GM12878 (cell line): ENCODE measurements around the gene GNAZ. TPM values are rescaled to one million over a fixed set of nuclear protein-coding genes. Genes with fewer than 3 reads are reported as not detected.

Source experiments
- ATAC-seq: fragments of 200-7000 bp; cut with Tn5 transposase; 3 replicates; pipeline ENCODE4 v1.9.1; 2020; ENCODE audit warnings: mild to moderate bottlenecking, moderate library complexity
- BruUV-seq: library from RNA; stranded (reverse); fragments of 400-500 nt; replicated peaks from 2 replicates; lab custom pipeline; 2021; lab: Mats Ljungman, UMichigan
- CTCF ChIA-PET: fragments of 300-600 bp; sonication (Branson Sonifier 250); formaldehyde crosslinking; extraction: SDS; loops from one replicate; lab custom pipeline; 2021; ENCODE audit warnings: inconsistent platforms; lab: Yijun Ruan, JAX
- POLR2A ChIA-PET: fragments of 350-600 bp; formaldehyde crosslinking; extraction: SDS; loops from one replicate; lab custom pipeline; 2021; ENCODE audit warnings: inconsistent platforms; lab: Charles Lee
- RAD21 ChIA-PET: fragments of 300-600 bp; sonication (Branson Sonifier 250); formaldehyde crosslinking; loops from one replicate; lab custom pipeline; 2023; ENCODE audit warnings: antibody characterized with exemption; ENCODE audit not compliant: unreplicated experiment; lab: Charles Lee
- SMC1A ChIA-PET: fragments of 300-600 bp; sonication (Branson Sonifier 250); formaldehyde crosslinking; loops from one replicate; lab custom pipeline; 2023; ENCODE audit not compliant: unreplicated experiment, uncharacterized antibody; lab: Charles Lee
- DNase-seq: peaks from one replicate; pipeline ENCODE4 v3.0.0-alpha.2; 2011; ENCODE audit warnings: low read depth, low spot score
- FAIRE-seq: peaks from 3 replicates; lab custom pipeline; 2011; peaks lifted over from hg19 to GRCh38; lab: Jason Lieb, UNC
- H2AFZ ChIP-seq: 2 replicates; pipeline ENCODE4 v1.6.0; 2011; ENCODE audit warnings: low read depth, low read length, control low read depth; ENCODE audit not compliant: control insufficient read depth
- H3K27ac ChIP-seq: 2 replicates; pipeline ENCODE4 v1.5.1; 2011; ENCODE audit warnings: control low read depth; ENCODE audit not compliant: control insufficient read depth, insufficient read depth
- H3K27me3 ChIP-seq, 2 experiments: replicated peaks in 1 of 2; 2 replicates each; pipeline versions ENCODE4 v1.6.0 to v1.6.1; 2011; ENCODE audit warnings: low read length in 1 of 2; ENCODE audit not compliant: control insufficient read depth in 2 of 2, insufficient read depth in 2 of 2
- H3K36me3 ChIP-seq, 2 experiments: 2 replicates each; pipeline ENCODE4 v1.5.1; 2011; ENCODE audit warnings: low read length in 1 of 2; ENCODE audit not compliant: control insufficient read depth in 2 of 2, insufficient read depth in 2 of 2
- H3K4me1 ChIP-seq: 2 replicates; pipeline ENCODE4 v1.6.1; 2011; ENCODE audit warnings: mild to moderate bottlenecking, low read length, moderate library complexity, mixed read lengths; ENCODE audit not compliant: control insufficient read depth, insufficient read depth
- H3K4me2 ChIP-seq: 2 replicates; pipeline ENCODE4 v1.6.0; 2011; ENCODE audit warnings: control low read depth; ENCODE audit not compliant: control insufficient read depth, insufficient read depth
- H3K4me3 ChIP-seq: fragments of 200-600 bp; sonication (generic); 2 replicates; pipeline ENCODE4 v1.5.1; 2016
- H3K79me2 ChIP-seq: 2 replicates; pipeline ENCODE4 v1.6.0; 2011; ENCODE audit warnings: low read length; ENCODE audit not compliant: control insufficient read depth, insufficient read depth
- H3K9ac ChIP-seq: 2 replicates; pipeline ENCODE4 v1.8.0; 2011; ENCODE audit warnings: low read length, control low read depth, mixed read lengths; ENCODE audit not compliant: control insufficient read depth, insufficient read depth
- H3K9me3 ChIP-seq: replicated peaks from 3 replicates; pipeline ENCODE4 v1.5.1; 2011; ENCODE audit warnings: mild to moderate bottlenecking, low read length; ENCODE audit not compliant: control insufficient read depth, insufficient read depth
- H4K20me1 ChIP-seq: 2 replicates; pipeline ENCODE4 v1.6.0; 2011; ENCODE audit not compliant: control insufficient read depth, insufficient read depth
- BRCA1 ChIP-seq: IDR thresholded peaks from 2 replicates; pipeline ENCODE4 v1.6.1; 2011; ENCODE audit warnings: low read depth, low read length, improper control_type of control experiment
- CREM ChIP-seq: IDR thresholded peaks from 2 replicates; pipeline ENCODE4 v1.6.1; 2014; ENCODE audit warnings: antibody characterized with exemption, low read depth
- NR2C2 ChIP-seq: IDR thresholded peaks from 2 replicates; pipeline ENCODE4 v1.6.1; 2011; ENCODE audit warnings: borderline replicate concordance, low read depth; ENCODE audit not compliant: control insufficient read depth, insufficient read length
- SMAD5 ChIP-seq: IDR thresholded peaks from 2 replicates; pipeline ENCODE4 v1.6.1; 2016; ENCODE audit warnings: antibody characterized with exemption, low read depth
- SMARCA5 ChIP-seq: fragments of 450-650 bp; IDR thresholded peaks from 2 replicates; pipeline ENCODE4 v1.6.1; 2017; ENCODE audit warnings: mild to moderate bottlenecking
- TAF1 ChIP-seq: IDR thresholded peaks from 2 replicates; pipeline ENCODE4 v1.6.1; 2011; ENCODE audit warnings: mild to moderate bottlenecking, low read depth, low read length, borderline replicate concordance
- YY1 ChIP-seq: IDR thresholded peaks from 2 replicates; pipeline ENCODE4 v1.6.1; 2011; ENCODE audit warnings: low read depth, mild to moderate bottlenecking, low read length
- WGBS: methylation state at CpG from one replicate; pipeline ENCODE4 v1.1.6; 2016; ENCODE audit warnings: low lambda C conversion rate; ENCODE audit not compliant: insufficient replicate concordance, insufficient coverage; ENCODE audit errors: missing lambda C conversion rate; 5-methylcytosine and 5-hydroxymethylcytosine counted together
- in situ Hi-C: fragments of 300-500 bp; cut with MboI; formaldehyde crosslinking; loops from 9 replicates; pipeline ENCODE4 v1.14.3; 2018; ENCODE audit warnings: mixed read lengths
- intact Hi-C: fragments of 100-400 bp; cut with micrococcal nuclease; formaldehyde crosslinking; loops from one replicate; pipeline ENCODE4 v1.14.2; 2022; ENCODE audit not compliant: unreplicated experiment
- polyA plus RNA-seq, 11 experiments: library from polyadenylated mRNA; depleted of rRNA in 4 of 11; unstranded in 6 of 11; stranded (reverse) in 5 of 11; fragments of >200 nt; fragmentation: Nextera tagmentation in 4 of 11; fragmentation: Illumina TruSeq in 1 of 11; extraction: Ambion mirVana in 4 of 11; extraction: Trizol in 1 of 11; gene quantifications; 1 replicate in 1 of 11; 2 replicates in 10 of 11; pipeline versions ENCODE4 v1.2.1 to v1.2.3, GENCODE V29; 2011 to 2016; ENCODE audit warnings: inconsistent platforms in 2 of 11, missing spikeins in 2 of 11, low read depth in 1 of 11
- total RNA-seq, 4 experiments: library from RNA; depleted of rRNA in 3 of 4; stranded (reverse); fragments of >200 nt in 3 of 4; fragmentation: Illumina TruSeq in 1 of 4; extraction: Trizol in 1 of 4; gene quantifications; 2 replicates each; pipeline versions ENCODE4 v1.2.1 to v1.2.3, GENCODE V29; 2013 to 2021
- TF ChIP-seq, protein P1 (sequence below): fragments of 450-650 bp; IDR thresholded peaks from 2 replicates; pipeline ENCODE4 v1.6.1; 2017; ENCODE audit warnings: antibody characterized with exemption, mild to moderate bottlenecking, moderate library complexity
- TF ChIP-seq, protein P2 (sequence below): fragments of 450-650 bp; IDR thresholded peaks from 2 replicates; pipeline ENCODE4 v1.6.1; 2017; ENCODE audit warnings: mild to moderate bottlenecking
- TF ChIP-seq, protein P3 (sequence below): fragments of 450-650 bp; IDR thresholded peaks from 2 replicates; pipeline ENCODE4 v1.6.1; 2017; ENCODE audit warnings: mild to moderate bottlenecking, moderate library complexity

The GNAZ gene
- total and polyA plus RNA-seq, 10 of the 15 experiments (the other 5 are each of a cell fraction or from before 2014, with no cell fraction given): 0.09 to 1.0 (median 0.44) TPM; not detected in 1

DNA sequence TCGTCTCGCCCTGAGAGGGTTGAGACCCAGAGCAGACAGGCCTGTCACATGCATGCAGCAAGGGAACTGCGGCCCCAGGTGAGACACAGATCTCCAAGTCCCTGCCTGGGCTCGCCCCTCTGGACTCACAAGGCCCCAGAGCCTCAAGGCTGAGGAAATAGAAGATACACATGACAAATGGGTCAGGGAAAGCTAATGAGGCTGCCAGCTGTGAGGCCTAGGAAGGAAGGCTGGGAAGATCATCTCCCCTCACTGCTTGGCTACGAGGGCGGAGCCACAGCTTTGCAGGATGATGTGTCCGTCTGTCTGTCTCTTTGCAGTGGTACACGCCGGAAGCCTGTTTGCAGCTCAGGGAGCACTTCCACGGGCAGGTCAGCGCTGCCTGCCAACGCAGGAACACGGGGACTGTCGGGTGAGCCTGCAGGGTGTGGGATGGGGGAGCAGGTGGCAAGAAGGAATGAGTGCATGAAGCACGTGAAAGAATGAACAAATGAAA, 79.5 kb downstream of the GNAZ start (continued):
- TF ChIP-seq BRCA1: no peak
- no peak for TF ChIP-seq SMAD5
- no peak for TF ChIP-seq YY1
- no peak for TF ChIP-seq CREM

DNA sequence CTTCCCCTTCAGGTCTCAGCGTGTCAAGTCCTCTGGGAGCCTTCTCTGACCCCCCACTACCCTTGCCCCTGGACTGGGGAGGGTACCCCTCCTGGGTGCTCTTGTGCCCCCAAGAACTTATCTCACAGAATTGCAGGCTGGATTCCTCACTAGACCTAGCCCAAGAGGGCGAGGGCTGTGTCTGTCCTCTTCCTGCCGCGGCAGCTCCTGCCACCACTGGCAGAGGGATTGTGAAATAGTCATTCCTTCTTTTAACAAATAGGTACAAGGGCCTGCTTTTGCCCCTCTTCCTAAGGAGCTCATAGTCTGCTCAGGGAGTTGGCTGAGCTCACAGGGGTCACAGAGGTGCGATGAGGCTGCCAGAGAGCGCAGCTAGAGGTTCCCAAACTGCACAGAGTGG, 80.4 kb downstream of the GNAZ start:
- no peak for ATAC-seq
- CTCF ChIA-PET: interaction anchor here (1.6 kb wide), 1 partner anchor 191 kb away, joined by 4 read pairs; no protein-coding TSS in a partner anchor
- H3K27me3 ChIP-seq: no peaks in the 10 kb centered on the region
- BruUV-seq: no TSS peak
- 85% methylated on average over 6 of the region's 6 CpGs for WGBS
- H3K4me1 ChIP-seq: peaks cover 15% of the 10 kb centered on the region
- SMC1A ChIA-PET: interaction anchor here (0.8 kb wide), 1 partner anchor 12 kb away, joined by 3 read pairs; no protein-coding TSS in a partner anchor
- intact Hi-C loops: no loop called here
- DNase-seq: no peak
- RAD21 ChIA-PET: no interaction called here
- POLR2A ChIA-PET: no interaction called here
- no peak for FAIRE-seq
- no peaks in the 10 kb centered on the region for H3K79me2 ChIP-seq
- no peak overlapping the region for H2AFZ ChIP-seq
- H3K4me3 ChIP-seq: no peak overlapping the region
- no peaks in the 10 kb centered on the region for H3K9me3 ChIP-seq
- H4K20me1 ChIP-seq: no peaks in the 10 kb centered on the region
- no peak overlapping the region for H3K27ac ChIP-seq
- H3K36me3 ChIP-seq: no peaks in the 10 kb centered on the region
- H3K9ac ChIP-seq: no peak overlapping the region
- in situ Hi-C loops: no loop called here
- no peak overlapping the region for H3K4me2 ChIP-seq
- TF ChIP-seq TAF1: no peak
- no peak for TF ChIP-seq NR2C2
- no peak for TF ChIP-seq SMARCA5
- TF ChIP-seq, protein P1, sequence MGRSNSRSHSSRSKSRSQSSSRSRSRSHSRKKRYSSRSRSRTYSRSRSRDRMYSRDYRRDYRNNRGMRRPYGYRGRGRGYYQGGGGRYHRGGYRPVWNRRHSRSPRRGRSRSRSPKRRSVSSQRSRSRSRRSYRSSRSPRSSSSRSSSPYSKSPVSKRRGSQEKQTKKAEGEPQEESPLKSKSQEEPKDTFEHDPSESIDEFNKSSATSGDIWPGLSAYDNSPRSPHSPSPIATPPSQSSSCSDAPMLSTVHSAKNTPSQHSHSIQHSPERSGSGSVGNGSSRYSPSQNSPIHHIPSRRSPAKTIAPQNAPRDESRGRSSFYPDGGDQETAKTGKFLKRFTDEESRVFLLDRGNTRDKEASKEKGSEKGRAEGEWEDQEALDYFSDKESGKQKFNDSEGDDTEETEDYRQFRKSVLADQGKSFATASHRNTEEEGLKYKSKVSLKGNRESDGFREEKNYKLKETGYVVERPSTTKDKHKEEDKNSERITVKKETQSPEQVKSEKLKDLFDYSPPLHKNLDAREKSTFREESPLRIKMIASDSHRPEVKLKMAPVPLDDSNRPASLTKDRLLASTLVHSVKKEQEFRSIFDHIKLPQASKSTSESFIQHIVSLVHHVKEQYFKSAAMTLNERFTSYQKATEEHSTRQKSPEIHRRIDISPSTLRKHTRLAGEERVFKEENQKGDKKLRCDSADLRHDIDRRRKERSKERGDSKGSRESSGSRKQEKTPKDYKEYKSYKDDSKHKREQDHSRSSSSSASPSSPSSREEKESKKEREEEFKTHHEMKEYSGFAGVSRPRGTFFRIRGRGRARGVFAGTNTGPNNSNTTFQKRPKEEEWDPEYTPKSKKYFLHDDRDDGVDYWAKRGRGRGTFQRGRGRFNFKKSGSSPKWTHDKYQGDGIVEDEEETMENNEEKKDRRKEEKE: no peak
- TF ChIP-seq, protein P2, sequence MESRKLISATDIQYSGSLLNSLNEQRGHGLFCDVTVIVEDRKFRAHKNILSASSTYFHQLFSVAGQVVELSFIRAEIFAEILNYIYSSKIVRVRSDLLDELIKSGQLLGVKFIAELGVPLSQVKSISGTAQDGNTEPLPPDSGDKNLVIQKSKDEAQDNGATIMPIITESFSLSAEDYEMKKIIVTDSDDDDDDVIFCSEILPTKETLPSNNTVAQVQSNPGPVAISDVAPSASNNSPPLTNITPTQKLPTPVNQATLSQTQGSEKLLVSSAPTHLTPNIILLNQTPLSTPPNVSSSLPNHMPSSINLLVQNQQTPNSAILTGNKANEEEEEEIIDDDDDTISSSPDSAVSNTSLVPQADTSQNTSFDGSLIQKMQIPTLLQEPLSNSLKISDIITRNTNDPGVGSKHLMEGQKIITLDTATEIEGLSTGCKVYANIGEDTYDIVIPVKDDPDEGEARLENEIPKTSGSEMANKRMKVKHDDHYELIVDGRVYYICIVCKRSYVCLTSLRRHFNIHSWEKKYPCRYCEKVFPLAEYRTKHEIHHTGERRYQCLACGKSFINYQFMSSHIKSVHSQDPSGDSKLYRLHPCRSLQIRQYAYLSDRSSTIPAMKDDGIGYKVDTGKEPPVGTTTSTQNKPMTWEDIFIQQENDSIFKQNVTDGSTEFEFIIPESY: no peak
- TF ChIP-seq, protein P3, sequence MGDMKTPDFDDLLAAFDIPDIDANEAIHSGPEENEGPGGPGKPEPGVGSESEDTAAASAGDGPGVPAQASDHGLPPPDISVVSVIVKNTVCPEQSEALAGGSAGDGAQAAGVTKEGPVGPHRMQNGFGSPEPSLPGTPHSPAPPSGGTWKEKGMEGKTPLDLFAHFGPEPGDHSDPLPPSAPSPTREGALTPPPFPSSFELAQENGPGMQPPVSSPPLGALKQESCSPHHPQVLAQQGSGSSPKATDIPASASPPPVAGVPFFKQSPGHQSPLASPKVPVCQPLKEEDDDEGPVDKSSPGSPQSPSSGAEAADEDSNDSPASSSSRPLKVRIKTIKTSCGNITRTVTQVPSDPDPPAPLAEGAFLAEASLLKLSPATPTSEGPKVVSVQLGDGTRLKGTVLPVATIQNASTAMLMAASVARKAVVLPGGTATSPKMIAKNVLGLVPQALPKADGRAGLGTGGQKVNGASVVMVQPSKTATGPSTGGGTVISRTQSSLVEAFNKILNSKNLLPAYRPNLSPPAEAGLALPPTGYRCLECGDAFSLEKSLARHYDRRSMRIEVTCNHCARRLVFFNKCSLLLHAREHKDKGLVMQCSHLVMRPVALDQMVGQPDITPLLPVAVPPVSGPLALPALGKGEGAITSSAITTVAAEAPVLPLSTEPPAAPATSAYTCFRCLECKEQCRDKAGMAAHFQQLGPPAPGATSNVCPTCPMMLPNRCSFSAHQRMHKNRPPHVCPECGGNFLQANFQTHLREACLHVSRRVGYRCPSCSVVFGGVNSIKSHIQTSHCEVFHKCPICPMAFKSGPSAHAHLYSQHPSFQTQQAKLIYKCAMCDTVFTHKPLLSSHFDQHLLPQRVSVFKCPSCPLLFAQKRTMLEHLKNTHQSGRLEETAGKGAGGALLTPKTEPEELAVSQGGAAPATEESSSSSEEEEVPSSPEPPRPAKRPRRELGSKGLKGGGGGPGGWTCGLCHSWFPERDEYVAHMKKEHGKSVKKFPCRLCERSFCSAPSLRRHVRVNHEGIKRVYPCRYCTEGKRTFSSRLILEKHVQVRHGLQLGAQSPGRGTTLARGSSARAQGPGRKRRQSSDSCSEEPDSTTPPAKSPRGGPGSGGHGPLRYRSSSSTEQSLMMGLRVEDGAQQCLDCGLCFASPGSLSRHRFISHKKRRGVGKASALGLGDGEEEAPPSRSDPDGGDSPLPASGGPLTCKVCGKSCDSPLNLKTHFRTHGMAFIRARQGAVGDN: no peak
